Astrocyte (in vitro differentiated cells and primary cell): ENCODE data around the gene KRT82. TPM values are rescaled to one million over a fixed set of nuclear protein-coding genes. Genes with fewer than 3 reads are reported as not detected.

Experiments used
- DNase-seq: peaks from one replicate; pipeline ENCODE4 v3.0.0-alpha.2; 2010; ENCODE audit warnings: low read depth
- FAIRE-seq: peaks from 2 replicates; lab custom pipeline; 2011; peaks lifted over from hg19 to GRCh38; lab: Jason Lieb, UNC
- H2AFZ ChIP-seq: 2 replicates; pipeline ENCODE4 v1.6.0; 2012; ENCODE audit warnings: low read depth, low read length, inconsistent platforms
- H3K27ac ChIP-seq: 2 replicates; pipeline ENCODE4 v1.5.1; 2011; ENCODE audit warnings: low read depth, low read length, inconsistent platforms
- H3K27me3 ChIP-seq: 2 replicates; pipeline ENCODE4 v1.6.0; 2011; ENCODE audit warnings: low read length, inconsistent platforms; ENCODE audit not compliant: insufficient read depth
- H3K36me3 ChIP-seq: 2 replicates; pipeline ENCODE4 v1.5.1; 2011; ENCODE audit warnings: low read length, inconsistent platforms; ENCODE audit not compliant: insufficient read depth
- H3K4me1 ChIP-seq: 2 replicates; pipeline ENCODE4 v1.5.1; 2011; ENCODE audit warnings: low read length, inconsistent platforms; ENCODE audit not compliant: insufficient read depth
- H3K4me2 ChIP-seq: 2 replicates; pipeline ENCODE4 v1.6.0; 2012; ENCODE audit warnings: low read length, inconsistent platforms
- H3K4me3 ChIP-seq: 2 replicates; pipeline ENCODE4 v1.5.1; 2011; ENCODE audit warnings: low read depth, mild to moderate bottlenecking, low read length, inconsistent platforms; ENCODE audit not compliant: insufficient read depth
- H3K79me2 ChIP-seq: 2 replicates; pipeline ENCODE4 v1.6.0; 2012; ENCODE audit warnings: mild to moderate bottlenecking, low read length, inconsistent platforms; ENCODE audit not compliant: insufficient read depth
- H3K9ac ChIP-seq: 2 replicates; pipeline ENCODE4 v1.6.0; 2012; ENCODE audit warnings: mild to moderate bottlenecking, low read length, inconsistent platforms
- H3K9me3 ChIP-seq: 2 replicates; pipeline ENCODE4 v1.5.1; 2012; ENCODE audit warnings: low read depth, mild to moderate bottlenecking, low read length, inconsistent platforms; ENCODE audit not compliant: insufficient read depth
- H4K20me1 ChIP-seq: 2 replicates; pipeline ENCODE4 v1.6.0; 2012; ENCODE audit warnings: low read length, inconsistent platforms; ENCODE audit not compliant: insufficient read depth
- H3K27ac Mint-ChIP-seq: one replicate; pipeline ENCODE4 v1.8.0; 2021; ENCODE audit warnings: mild to moderate bottlenecking, mixed read lengths; ENCODE audit not compliant: unreplicated experiment
- H3K27me3 Mint-ChIP-seq: one replicate; pipeline ENCODE4 v1.8.0; 2021; ENCODE audit warnings: low read depth, mixed read lengths; ENCODE audit not compliant: unreplicated experiment
- H3K36me3 Mint-ChIP-seq: one replicate; pipeline ENCODE4 v1.8.0; 2021; ENCODE audit warnings: low read depth, mixed read lengths; ENCODE audit not compliant: unreplicated experiment
- H3K4me1 Mint-ChIP-seq: one replicate; pipeline ENCODE4 v1.8.0; 2021; ENCODE audit warnings: low read depth, mixed read lengths; ENCODE audit not compliant: unreplicated experiment
- H3K4me3 Mint-ChIP-seq: one replicate; pipeline ENCODE4 v1.8.0; 2021; ENCODE audit warnings: mild to moderate bottlenecking, moderate library complexity, mixed read lengths; ENCODE audit not compliant: unreplicated experiment
- H3K9me3 Mint-ChIP-seq: one replicate; pipeline ENCODE4 v1.8.0; 2021; ENCODE audit warnings: mild to moderate bottlenecking, mixed read lengths; ENCODE audit not compliant: unreplicated experiment
- EZH2 ChIP-seq: IDR thresholded peaks from 2 replicates; pipeline ENCODE4 v1.6.1; 2012; ENCODE audit warnings: mild to moderate bottlenecking, low read length, inconsistent platforms; ENCODE audit not compliant: insufficient read depth
- total RNA-seq: library from RNA; stranded (reverse); gene quantifications from 2 replicates; pipeline ENCODE4 v1.2.1, GENCODE V29; 2021
- TF ChIP-seq, protein P1 (sequence below): IDR thresholded peaks from 2 replicates; pipeline ENCODE4 v1.5.1; 2011; ENCODE audit warnings: low read depth, mild to moderate bottlenecking, inconsistent platforms, low read length, moderate library complexity; ENCODE audit not compliant: insufficient read depth

KRT82 gene
- total RNA-seq, 1 donor from 2014 or later, result not detected

DNA sequence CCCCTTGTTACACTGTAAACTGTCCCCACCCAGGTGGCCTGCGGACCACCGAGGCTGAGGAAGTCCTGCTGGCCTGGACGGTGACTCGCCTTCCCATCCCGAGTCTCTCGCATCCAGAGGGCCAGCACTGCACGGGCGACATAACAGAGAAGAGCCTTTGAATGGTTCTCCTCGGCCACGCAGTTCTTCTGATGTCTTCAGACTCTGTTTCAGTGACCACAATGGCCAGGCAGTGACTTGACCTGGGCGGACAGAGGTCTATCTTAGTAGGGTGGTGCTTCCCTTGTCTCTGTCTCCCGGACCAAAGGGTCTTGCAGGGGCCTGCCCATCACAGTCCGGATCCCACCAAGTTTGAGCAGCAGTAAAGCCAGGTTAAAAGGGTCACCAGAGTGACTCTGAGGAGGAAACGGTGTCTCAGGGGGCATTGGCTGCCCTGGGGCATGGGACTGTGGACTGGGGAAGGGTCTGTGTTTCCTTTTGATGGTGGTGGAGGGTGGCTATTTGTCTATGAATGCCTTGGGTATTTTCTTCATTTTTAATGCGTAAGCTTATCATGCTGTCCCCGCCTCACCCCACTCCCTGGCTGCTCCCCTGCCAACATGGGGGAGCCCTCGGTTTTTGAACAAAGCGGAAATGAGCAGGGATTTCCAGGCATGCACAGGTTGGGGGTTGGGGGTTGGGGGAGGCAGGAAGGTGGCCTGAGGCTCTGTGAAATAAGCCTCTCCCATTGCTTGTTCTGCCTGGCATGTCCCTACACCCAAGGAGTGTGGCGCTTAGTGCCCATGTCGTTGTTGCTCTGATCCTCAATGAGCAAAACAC is 49.2 kb downstream of the KRT82 start:
- Mint-ChIP-seq H3K4me3 (no peak overlapping the region), H3K4me1 (no peaks in the 10 kb centered on the region), H3K27ac (no peak overlapping the region), H3K9me3 (no peaks in the 10 kb centered on the region), H3K36me3 (no peaks in the 10 kb centered on the region), H3K27me3 (peaks cover 58% of the 10 kb centered on the region)
- no peaks in the 10 kb centered on the region for H3K4me1 ChIP-seq
- H3K4me2 ChIP-seq, result no peak overlapping the region
- no peaks in the 10 kb centered on the region for H3K9me3 ChIP-seq
- H3K27me3 ChIP-seq, result peaks cover 28% of the 10 kb centered on the region
- TF ChIP-seq, protein P1, sequence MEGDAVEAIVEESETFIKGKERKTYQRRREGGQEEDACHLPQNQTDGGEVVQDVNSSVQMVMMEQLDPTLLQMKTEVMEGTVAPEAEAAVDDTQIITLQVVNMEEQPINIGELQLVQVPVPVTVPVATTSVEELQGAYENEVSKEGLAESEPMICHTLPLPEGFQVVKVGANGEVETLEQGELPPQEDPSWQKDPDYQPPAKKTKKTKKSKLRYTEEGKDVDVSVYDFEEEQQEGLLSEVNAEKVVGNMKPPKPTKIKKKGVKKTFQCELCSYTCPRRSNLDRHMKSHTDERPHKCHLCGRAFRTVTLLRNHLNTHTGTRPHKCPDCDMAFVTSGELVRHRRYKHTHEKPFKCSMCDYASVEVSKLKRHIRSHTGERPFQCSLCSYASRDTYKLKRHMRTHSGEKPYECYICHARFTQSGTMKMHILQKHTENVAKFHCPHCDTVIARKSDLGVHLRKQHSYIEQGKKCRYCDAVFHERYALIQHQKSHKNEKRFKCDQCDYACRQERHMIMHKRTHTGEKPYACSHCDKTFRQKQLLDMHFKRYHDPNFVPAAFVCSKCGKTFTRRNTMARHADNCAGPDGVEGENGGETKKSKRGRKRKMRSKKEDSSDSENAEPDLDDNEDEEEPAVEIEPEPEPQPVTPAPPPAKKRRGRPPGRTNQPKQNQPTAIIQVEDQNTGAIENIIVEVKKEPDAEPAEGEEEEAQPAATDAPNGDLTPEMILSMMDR, result no peak
- H3K4me3 ChIP-seq, result no peak overlapping the region
- H4K20me1 ChIP-seq, result no peaks in the 10 kb centered on the region
- H3K9ac ChIP-seq, result no peak overlapping the region
- no peak overlapping the region for H3K27ac ChIP-seq
- H2AFZ ChIP-seq, result no peak overlapping the region
- DNase-seq (no peak), FAIRE-seq (no peak)
- H3K36me3 ChIP-seq, result no peaks in the 10 kb centered on the region
- no peaks in the 10 kb centered on the region for H3K79me2 ChIP-seq

DNA sequence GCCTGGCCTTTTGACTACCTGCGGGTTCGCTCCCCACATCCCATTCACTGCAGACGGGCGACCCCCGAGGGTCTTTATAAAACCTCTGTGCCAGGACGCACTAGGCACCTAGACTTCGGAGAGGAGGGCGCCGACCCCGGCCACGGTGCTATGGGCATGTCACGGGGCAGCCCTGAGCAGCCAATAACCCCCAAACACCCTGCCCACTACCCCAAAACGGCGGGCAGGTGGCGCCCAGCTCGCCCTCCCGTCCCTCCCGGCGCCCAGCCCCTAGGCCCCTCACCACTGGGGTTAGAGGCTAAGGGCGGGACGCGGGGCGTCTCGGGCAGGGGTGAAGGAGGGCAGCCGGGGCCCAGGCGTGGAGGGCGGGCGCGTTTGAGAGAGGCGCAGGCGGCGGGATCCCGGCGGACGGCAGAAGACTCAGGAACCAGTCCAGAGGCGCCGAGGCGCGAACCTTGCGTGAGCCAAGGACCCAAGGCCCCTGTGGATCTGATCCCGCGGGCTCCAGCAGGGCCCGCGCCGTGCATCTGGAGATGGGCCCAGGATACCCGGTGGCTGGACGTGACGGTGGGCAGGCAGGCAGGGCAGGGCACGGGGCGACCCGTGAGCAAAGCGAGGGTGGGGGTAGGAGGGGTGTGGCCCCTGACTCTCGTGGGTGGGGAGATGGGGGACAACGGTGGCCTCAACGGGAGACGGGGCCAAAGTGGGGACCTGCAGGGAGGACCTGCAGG is 49.9 kb downstream of the KRT82 start:
- H3K27ac ChIP-seq, result no peak overlapping the region
- no peaks in the 10 kb centered on the region for H3K9me3 ChIP-seq
- Mint-ChIP-seq H3K27me3 (peaks cover 61% of the 10 kb centered on the region), H3K27ac (no peak overlapping the region), H3K4me3 (peak overlapping the region; percentile 8), H3K9me3 (no peaks in the 10 kb centered on the region), H3K4me1 (no peaks in the 10 kb centered on the region), H3K36me3 (no peaks in the 10 kb centered on the region)
- no peak overlapping the region for H3K4me2 ChIP-seq
- H3K79me2 ChIP-seq, result no peaks in the 10 kb centered on the region
- TF ChIP-seq, protein P1, result no peak
- TF ChIP-seq EZH2, result no peak
- FAIRE-seq, result no peak
- H3K4me3 ChIP-seq, result no peak overlapping the region
- no peaks in the 10 kb centered on the region for H4K20me1 ChIP-seq
- no peaks in the 10 kb centered on the region for H3K36me3 ChIP-seq
- no peak overlapping the region for H2AFZ ChIP-seq
- H3K4me1 ChIP-seq, result no peaks in the 10 kb centered on the region
- H3K27me3 ChIP-seq, result peaks cover 35% of the 10 kb centered on the region
- no peak for DNase-seq
- H3K9ac ChIP-seq, result no peak overlapping the region
